Measurements from ENCODE around the gene ATP8A2.
A peak's percentile ranks its signal among the peaks of the same experiment; 100 is the strongest.

ATP8A2 gene

DNA sequence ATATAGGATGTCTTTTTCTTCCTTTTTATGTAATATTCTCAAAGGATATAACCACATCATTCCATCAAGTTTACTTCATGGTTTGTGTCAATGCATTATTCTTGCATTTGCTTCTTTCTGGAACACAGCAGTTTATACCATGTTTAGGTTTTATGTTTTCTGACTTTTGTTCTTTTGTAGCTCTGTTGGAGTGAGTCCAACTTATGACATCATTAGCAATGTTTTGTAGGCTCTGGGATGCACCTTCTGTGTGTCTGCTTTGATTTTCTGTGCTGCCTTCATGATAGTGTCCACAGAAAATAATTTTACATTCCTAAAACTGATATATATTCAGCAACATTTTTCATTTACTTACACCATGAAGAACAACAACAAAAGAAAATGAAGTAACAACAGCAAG is 611.1 kb downstream of the ATP8A2 start:
- DNase-seq: no peak

DNA sequence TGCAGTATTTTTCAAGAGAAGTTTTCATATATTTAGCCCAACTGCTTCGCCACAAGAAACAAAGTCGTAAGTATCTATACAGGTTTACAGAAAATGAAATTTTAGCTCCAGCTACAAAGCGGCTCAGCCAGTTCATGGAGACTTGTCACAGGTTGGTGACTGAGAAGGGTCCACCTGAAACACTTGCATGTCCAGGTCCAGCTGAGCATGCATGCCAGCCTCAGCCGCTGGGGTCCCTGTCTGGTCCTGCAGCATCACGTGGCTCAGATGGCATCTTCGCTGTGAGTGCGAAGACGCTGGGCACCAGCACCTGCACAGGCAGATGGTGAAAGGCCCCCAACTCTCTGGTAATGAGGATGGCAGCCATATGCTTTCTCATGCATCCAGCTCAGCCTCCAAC is 616.2 kb downstream of the ATP8A2 start:
- DNase-seq: no peak

DNA sequence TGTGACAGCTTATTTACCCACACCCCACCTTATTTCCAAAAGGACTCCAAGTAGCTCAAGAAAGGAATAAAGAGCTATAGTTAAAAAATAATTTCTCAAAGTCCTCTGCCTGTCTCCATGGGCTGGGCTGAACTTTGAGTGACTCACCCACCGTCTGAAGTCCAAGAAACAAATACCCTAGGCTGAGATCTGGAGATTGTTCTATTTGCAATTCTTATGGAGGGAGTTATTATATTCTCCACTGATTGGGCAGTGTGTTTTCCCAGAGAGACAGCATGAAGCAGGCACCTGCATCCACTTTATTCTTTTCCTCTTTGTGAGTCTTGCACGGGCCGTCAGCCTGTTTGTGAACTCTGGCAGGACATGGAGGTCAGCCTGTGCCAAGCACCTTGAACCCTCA is 616.9 kb downstream of the ATP8A2 start:
- no peak for DNase-seq

- DNase-seq: no peak
These were observed 619.0 kb downstream of the ATP8A2 start for GRCh38 chr13:25990801-25991200.

DNA sequence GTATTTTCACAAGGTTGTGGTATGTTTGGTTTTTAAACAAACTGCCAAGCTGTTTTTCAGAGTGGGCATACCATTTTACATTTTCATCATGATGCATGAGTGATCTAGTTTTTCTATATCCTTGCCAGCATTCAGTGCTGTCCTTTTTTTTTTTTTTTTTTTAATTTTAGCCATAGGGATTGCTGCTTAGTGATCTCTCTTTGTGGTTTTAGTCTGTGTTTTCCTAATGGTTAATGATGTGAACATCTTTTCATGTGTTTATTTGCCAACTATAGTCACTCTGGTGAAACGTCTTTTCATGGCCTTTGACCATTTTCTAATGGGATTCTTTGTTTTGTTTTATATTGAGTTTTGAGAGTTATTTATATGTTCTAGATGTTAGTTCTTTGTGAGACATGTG is 620.3 kb downstream of the ATP8A2 start:
- no peak for DNase-seq

- no peak for DNase-seq
These were observed 635.7 kb downstream of the ATP8A2 start for GRCh38 chr13:26007261-26008125.

- DNase-seq: no peak
These were observed 638.9 kb downstream of the ATP8A2 start for GRCh38 chr13:26010487-26011207.

GRCh38 chr13:26011208-26011573 is 639.4 kb downstream of the ATP8A2 start:
- no peak for DNase-seq

- peak; percentile 65 for DNase-seq
These were observed 640.4 kb downstream of the ATP8A2 start for GRCh38 chr13:26011996-26012821.

DNA sequence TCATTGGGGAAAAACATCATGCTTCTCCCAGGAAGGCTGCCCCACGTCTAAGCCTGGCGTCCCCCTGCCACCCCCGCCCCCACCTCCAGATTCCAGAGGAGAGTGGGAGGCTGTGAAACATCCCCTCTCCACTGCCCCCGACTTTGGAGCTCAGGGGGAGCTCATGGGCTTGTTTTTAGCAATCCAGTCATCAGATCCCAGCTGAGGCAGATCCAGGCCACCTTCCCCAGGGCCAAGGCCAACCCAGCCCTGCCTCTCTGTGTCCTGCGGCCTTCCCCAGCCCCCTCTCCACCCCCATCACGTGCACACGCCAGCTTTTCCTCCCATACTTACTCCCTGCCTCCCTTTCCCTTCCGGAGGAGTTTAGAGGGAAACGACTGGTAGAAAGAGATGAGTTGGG is 641.2 kb downstream of the ATP8A2 start:
- no peak for DNase-seq

DNA sequence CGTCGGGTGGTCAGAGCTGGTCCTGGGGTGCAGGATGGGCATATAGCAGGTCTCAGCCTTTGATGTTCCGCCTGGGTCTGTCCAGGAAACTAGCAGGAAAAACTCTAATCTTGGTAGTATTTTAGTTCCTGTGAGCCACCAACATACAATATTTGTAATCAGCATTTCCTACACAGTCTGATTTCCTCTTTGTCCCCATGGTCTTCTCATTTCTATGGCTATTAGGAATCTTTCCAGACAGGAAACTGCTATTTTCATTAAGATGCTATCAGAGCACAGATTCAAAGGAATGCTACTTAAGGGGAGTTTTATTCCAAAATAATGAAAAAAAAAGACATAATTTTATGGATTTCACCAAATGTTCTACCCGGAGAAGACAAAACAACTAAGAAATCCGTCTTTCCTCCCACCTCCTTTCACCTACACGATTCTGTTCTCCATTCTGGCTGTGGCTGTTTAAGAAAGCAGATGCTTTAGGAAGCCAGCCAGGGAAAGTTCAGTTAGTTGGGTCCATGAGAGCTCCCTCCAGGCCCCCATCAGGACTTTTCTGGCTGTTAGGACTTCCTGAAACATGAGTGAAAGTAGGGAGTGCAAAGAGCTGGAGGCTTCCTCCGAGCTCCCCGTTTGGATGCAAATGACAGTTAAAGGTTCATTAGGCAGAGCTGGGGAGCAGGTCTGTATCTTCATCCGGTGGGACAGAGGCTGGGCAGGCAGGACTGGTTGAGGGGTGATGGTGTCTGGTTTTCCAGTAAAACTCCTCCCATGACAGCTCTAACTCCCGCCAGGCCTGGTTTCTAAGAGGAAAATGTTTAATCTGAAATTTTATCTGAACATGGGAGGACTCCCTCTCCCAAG is 643.7 kb downstream of the ATP8A2 start:
- no peak for DNase-seq

- DNase-seq: no peak
These were observed 644.4 kb downstream of the ATP8A2 start for GRCh38 chr13:26016189-26016588.

DNA sequence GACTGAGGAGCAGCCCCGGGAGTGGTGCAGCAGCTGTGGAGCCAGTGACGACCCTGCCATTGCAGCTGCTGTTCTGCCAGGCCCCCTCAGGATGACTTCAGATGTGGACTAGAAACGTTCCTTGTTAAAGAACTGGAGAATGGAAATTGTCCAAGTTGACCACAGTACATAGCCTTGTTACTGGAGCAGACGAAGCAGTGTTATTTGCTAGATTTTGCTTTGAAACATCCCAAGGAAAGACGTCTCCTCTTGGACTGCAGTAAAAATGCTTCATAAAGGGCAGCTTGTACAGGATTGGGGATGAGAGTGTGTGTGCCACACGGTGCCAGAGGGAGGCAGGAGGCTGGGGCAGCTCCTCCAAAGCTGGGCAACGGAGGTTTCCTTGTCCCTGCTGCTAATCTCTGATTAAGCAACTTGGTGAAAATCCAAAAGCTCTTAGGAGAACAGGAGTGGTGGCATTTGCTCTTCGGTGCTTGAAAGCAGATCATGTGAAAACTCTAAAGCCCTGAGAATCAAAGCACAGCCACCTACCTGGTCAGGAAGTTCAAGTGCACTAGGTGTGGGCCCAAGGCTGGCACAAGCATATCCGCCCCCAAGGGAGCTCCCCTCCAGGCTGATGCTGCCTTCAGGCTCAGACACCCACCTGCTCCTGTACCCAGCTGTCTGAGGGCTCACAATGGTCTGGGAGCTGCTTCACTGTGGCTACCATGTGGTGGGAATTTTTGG is 645.6 kb downstream of the ATP8A2 start:
- DNase-seq: peak; percentile 12

DNA sequence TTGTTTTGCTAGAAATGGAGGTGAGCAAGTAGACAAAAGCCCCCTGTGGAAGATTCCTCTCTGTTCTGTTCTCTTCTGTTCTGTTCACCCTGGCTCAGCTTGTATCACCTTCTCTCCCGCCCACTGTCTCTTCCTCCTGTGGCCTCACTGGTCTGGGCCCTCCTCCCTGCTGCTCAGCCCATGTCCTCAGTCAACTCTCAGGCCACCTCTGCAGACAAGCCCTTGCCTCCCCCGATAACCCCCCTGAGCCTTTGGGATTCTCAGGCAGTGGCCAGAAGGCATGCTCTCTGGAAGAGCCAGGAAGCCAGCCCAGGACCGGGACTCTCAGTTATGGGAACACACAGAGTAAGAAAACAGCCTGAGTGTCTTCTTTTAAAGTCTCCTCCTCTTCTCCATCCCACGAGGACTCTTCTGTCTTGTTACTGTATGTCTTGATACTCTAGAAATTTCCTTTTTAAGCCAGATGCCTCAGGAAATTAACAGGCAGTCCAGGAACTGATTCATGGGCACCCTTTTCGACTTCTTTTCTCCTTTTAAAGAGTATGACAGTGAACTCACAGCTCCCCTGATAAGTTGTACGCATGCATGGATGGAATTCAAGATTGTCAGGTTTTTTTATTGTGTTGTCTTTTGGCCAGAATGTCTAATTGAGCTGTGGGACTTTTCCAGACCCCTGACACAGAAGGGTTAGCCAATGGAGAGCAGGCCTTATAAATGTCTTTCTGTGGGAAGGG is 646.3 kb downstream of the ATP8A2 start:
- no peak for DNase-seq

- no peak for DNase-seq
These were observed 647.5 kb downstream of the ATP8A2 start for GRCh38 chr13:26019251-26019650.

DNA sequence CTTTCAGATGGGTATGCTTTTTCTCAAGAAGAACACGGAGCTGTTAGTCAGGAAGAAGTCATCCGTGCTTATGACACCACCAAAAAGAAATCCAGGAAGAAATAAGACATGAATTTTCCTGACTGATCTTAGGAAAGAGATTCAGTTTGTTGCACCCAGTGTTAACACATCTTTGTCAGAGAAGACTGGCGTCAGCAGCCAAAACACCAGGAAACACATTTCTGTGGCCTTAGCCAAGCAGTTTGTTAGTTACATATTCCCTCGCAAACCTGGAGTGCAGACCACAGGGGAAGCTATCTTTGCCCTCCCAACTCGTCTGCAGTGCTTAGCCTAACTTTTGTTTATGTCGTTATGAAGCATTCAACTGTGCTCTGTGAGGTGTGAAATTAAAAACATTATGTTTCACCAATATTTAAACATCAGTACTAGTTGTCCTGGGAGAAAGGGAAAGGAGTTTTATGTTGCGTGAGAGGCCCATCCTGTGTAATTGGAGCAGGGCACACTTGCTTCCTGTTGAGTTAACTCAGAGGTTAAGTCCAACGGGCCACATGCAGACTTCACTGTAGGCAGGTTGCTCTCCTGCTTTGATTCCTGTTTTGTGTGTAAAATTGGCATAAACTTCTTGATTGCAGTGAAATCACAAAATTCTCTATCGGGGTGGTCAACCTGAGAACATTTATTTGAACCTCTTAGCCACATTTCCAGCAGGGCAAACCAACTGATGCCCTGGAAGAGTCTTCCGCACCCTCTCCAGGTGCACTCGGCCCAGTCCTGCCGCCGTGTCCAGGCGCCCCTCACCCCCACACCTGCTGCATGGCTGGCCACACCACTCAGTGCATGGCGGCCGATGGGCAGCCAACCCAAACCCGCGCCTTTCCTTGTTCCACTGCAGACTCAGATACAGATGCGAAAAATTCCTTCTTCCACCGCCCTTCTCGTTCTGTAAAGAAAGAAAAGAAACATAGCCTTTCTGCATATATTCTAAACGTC is 648.4 kb downstream of the ATP8A2 start:
- no peak for DNase-seq

DNA sequence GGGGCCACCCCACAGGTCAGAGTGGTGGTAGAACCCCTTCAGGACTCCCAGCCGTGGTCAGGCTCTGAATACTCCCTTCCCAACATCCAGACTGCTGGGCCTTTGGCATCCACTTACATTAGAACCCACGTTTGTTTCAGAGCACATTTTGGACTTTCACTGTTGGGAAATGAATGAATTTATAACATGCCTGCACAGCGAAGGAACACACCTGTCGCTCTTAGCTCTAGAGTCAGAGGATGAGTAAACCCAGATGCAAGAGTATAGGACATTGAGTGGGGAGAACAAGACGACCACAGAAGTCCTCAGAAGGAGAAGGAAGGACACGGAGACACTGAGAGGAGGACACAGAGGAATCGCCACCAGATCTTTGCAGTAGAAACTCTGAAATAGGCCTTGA is 649.1 kb downstream of the ATP8A2 start:
- DNase-seq: no peak

DNA sequence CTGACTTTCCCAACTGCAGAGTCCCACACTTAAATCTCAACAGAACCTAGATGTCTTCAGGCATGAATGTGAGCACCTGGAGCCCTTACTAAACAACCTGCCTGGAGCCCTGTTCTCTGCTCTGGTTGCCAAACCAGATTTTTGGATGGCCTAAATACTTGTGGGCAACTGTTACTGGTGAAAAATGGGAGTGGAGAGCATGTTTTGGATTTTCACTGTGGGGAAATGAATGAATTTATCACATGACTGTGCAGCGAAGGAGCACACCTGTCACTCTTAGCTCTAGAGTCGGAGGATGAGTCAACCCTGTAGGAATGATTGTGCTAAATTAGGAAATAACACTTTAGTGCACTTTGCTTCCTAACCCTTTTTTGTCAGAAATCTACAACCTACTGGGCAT is 649.7 kb downstream of the ATP8A2 start:
- no peak for DNase-seq

GRCh38 chr13:26021956-26022355 is 650.2 kb downstream of the ATP8A2 start:
- no peak for DNase-seq

All from stimulated activated CD4-positive, alpha-beta T cell treated with anti-CD3 and anti-CD28 coated beads, Interleukin-15, amount 100 ng/mL, for 24 hours (primary cell).